HL-60 (cell line): ENCODE data around the gene SGO2.
"Not testable (repeated sequence)": the region's sequence is repeated elsewhere in the genome, so short reads cannot be mapped to it uniquely, and the experiment has no call there.

ENCODE experiments used
- DNase-seq, 2 experiments: peaks; one replicate each; pipeline ENCODE4 v3.0.0-alpha.2; 2010 to 2020; ENCODE audit warnings: low read depth in 1 of 2, low spot score in 1 of 2
- H3K27ac ChIP-seq: fragments of 250-450 bp; sonication (Bioruptor Pico); replicated peaks from 2 replicates; pipeline ENCODE4 v1.5.1; 2020; ENCODE audit warnings: mild to moderate bottlenecking, moderate library complexity
- H3K27me3 ChIP-seq: fragments of 250-450 bp; sonication (Bioruptor Pico); 2 replicates; pipeline ENCODE4 v1.5.1; 2021; ENCODE audit warnings: mild to moderate bottlenecking, moderate library complexity; ENCODE audit not compliant: insufficient read depth, poor library complexity, severe bottlenecking
- H3K4me3 ChIP-seq: replicated peaks from 2 replicates; pipeline ENCODE4 v1.5.1; 2011; ENCODE audit warnings: mild to moderate bottlenecking, control low read depth, low read length; ENCODE audit not compliant: insufficient read depth
- GABPA ChIP-seq: IDR thresholded peaks from 2 replicates; pipeline ENCODE4 v1.6.1; 2012; ENCODE audit warnings: low read depth
- POLR2AphosphoS5 ChIP-seq: IDR thresholded peaks from 2 replicates; pipeline ENCODE4 v1.6.1; 2012; ENCODE audit warnings: low read depth
- SPI1 ChIP-seq: IDR thresholded peaks from 2 replicates; pipeline ENCODE4 v1.6.1; 2012; ENCODE audit warnings: low read depth, mild to moderate bottlenecking, borderline replicate concordance
- TF ChIP-seq, protein P1 (sequence below): IDR thresholded peaks from one replicate; pipeline ENCODE4 v1.5.1; 2011; ENCODE audit warnings: low read length, control low read depth, inconsistent platforms; ENCODE audit not compliant: insufficient read depth
- TF ChIP-seq, protein P2 (sequence below): IDR thresholded peaks from 2 replicates; pipeline ENCODE4 v1.6.1; 2012; ENCODE audit warnings: low read depth; ENCODE audit not compliant: insufficient replicate concordance

SGO2 gene

DNA sequence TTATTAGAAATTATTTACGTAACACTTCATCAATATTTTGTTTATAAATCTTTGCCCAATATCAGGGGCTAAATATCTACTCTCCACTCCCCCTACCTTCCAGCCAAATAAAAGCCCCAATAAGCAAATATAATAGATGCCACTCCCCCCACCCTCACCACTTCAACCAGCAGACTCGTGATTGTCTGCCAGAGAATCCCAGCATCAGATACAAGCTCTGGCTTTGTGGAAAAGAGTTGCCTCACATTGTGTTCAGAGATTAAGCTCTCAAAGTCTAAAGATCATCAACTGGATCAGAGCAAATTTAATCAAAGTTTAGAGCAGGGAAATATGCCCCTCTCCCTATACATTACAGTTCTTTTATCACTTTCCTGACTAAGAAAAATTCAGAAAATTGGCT is 99.3 kb downstream of the SGO2 start:
- no peaks in the 10 kb centered on the region for H3K27me3 ChIP-seq

DNA sequence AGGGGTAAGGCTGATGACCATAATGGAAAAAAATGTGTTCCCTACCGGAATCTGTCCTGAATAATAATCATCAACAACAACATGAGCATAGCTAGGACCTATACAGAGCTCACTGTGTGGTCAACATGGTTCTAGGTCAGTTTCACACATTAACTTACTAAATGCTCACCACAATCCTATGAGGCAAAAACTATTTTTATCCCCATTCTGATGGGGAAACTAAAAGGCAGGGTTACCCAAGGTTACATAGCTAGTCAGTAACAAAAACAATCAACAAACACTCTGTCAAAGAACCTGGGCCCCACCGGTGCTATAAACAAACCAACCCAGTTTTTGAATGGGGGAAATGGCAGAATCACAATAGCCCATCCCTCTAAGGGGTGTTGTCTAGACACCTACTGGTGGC is 100.0 kb downstream of the SGO2 start:
- no peak for TF ChIP-seq GABPA
- TF ChIP-seq, protein P1, sequence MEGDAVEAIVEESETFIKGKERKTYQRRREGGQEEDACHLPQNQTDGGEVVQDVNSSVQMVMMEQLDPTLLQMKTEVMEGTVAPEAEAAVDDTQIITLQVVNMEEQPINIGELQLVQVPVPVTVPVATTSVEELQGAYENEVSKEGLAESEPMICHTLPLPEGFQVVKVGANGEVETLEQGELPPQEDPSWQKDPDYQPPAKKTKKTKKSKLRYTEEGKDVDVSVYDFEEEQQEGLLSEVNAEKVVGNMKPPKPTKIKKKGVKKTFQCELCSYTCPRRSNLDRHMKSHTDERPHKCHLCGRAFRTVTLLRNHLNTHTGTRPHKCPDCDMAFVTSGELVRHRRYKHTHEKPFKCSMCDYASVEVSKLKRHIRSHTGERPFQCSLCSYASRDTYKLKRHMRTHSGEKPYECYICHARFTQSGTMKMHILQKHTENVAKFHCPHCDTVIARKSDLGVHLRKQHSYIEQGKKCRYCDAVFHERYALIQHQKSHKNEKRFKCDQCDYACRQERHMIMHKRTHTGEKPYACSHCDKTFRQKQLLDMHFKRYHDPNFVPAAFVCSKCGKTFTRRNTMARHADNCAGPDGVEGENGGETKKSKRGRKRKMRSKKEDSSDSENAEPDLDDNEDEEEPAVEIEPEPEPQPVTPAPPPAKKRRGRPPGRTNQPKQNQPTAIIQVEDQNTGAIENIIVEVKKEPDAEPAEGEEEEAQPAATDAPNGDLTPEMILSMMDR = no peak
- TF ChIP-seq SPI1 = no peak
- no peak for TF ChIP-seq POLR2AphosphoS5
- TF ChIP-seq, protein P2, sequence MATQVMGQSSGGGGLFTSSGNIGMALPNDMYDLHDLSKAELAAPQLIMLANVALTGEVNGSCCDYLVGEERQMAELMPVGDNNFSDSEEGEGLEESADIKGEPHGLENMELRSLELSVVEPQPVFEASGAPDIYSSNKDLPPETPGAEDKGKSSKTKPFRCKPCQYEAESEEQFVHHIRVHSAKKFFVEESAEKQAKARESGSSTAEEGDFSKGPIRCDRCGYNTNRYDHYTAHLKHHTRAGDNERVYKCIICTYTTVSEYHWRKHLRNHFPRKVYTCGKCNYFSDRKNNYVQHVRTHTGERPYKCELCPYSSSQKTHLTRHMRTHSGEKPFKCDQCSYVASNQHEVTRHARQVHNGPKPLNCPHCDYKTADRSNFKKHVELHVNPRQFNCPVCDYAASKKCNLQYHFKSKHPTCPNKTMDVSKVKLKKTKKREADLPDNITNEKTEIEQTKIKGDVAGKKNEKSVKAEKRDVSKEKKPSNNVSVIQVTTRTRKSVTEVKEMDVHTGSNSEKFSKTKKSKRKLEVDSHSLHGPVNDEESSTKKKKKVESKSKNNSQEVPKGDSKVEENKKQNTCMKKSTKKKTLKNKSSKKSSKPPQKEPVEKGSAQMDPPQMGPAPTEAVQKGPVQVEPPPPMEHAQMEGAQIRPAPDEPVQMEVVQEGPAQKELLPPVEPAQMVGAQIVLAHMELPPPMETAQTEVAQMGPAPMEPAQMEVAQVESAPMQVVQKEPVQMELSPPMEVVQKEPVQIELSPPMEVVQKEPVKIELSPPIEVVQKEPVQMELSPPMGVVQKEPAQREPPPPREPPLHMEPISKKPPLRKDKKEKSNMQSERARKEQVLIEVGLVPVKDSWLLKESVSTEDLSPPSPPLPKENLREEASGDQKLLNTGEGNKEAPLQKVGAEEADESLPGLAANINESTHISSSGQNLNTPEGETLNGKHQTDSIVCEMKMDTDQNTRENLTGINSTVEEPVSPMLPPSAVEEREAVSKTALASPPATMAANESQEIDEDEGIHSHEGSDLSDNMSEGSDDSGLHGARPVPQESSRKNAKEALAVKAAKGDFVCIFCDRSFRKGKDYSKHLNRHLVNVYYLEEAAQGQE = no peak
- no peak overlapping the region for H3K27ac ChIP-seq
- no peak for DNase-seq

More for the DNA sequence above, 99.3 kb downstream of the SGO2 start:
- no peak for DNase-seq
- H3K27ac ChIP-seq = no peak overlapping the region
- TF ChIP-seq, protein P2 = no peak
- TF ChIP-seq, protein P1 = no peak
- TF ChIP-seq SPI1 (no peak), POLR2AphosphoS5 (no peak), GABPA (no peak)
- no peak overlapping the region for H3K4me3 ChIP-seq

DNA sequence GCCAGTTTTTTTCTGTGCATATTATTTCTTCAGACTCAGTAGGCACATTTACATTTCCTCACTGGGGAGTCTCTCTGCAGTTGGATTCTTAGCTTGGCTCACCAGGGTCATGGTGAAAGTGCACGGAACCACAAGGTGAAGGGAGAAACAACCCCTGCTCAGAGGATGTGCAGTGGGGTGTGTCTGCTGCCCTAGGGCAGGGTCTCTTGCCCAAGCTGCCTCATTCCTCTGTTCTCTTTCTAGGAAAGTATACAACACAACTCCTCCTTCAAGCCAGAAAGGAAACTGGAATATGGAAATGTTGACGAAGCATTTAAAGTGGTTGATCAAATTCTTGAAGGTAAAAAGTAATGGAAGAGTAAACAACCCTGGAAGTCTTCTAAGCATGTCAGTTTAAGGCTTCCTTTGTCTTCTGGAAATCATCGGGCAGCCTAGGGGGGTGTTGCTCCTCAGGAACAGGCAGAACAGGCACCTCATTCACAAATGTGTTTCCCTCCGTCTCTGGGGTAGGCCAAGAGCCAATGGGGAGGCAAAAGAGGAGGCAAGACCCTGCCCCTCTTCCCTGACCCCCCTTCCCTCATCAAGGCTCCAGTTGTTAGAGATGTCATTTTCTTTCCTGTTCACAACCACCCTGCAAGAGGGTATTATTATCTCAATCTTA is 101.2 kb downstream of the SGO2 start:
- Histone ChIP-seq H3K4me3 (no peak overlapping the region), H3K27ac (no peak overlapping the region), H3K27me3 (no peaks in the 10 kb centered on the region)
- DNase-seq = no peak
- no peak for TF ChIP-seq GABPA
- TF ChIP-seq SPI1 = no peak
- no peak for TF ChIP-seq POLR2AphosphoS5
- TF ChIP-seq, protein P2 = no peak

More for the DNA sequence above, 100.0 kb downstream of the SGO2 start:
- Histone ChIP-seq H3K27me3 (no peaks in the 10 kb centered on the region), H3K4me3 (no peak overlapping the region)

DNA sequence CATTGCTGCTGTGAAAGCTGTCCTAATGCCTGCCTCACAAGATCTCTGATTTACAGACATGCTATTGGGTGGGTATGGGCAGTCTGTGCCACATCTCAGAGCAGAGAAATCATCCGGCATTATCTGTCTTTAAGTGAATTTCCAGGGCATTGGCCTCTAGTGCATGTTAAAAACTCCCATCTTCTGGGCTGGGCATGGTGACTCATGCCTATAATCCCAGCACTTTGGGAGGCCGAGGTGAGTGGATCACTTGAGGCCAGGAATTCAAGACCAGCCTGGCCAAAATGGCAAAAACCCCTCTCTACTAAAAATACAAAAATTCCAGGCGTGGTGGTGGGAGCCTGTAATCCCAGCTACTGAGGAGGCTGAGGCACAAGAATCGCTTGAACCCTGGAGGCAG is 102.5 kb downstream of the SGO2 start:
- not testable (repeated sequence) for DNase-seq, H3K27ac ChIP-seq, H3K27me3 ChIP-seq, H3K4me3 ChIP-seq
